KG1 (cell line): ENCODE measurements around the gene CCDC15.

Experiments
- DNase-seq: peaks from one replicate; lab custom pipeline; 2025; lab: John Stamatoyannopoulos, UW

Gene CCDC15, protein sequence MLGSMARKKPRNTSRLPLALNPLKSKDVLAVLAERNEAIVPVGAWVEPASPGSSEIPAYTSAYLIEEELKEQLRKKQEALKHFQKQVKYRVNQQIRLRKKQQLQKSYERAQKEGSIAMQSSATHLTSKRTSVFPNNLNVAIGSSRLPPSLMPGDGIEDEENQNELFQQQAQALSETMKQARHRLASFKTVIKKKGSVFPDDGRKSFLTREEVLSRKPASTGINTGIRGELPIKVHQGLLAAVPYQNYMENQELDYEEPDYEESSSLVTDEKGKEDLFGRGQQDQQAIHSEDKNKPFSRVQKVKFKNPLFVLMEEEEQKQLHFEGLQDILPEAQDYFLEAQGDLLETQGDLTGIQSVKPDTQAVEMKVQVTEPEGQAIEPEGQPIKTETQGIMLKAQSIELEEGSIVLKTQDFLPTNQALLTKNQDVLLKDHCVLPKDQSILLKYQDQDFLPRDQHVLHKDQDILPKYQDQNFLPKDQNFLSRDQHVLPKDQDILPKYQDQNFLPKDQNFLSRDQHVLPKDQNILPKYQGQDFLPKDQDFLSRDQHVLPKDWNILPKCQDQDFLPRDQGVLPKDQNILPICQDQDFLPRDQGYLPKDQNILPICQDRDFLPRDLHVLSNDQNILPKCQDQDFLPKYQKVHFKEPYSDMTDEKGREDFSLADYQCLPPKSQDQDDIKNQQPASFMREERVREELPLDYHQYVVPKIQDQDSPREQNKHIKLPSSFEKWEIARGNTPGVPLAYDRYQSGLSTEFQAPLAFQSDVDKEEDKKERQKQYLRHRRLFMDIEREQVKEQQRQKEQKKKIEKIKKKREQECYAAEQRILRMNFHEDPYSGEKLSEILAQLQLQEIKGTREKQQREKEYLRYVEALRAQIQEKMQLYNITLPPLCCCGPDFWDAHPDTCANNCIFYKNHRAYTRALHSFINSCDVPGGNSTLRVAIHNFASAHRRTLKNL

DNA sequence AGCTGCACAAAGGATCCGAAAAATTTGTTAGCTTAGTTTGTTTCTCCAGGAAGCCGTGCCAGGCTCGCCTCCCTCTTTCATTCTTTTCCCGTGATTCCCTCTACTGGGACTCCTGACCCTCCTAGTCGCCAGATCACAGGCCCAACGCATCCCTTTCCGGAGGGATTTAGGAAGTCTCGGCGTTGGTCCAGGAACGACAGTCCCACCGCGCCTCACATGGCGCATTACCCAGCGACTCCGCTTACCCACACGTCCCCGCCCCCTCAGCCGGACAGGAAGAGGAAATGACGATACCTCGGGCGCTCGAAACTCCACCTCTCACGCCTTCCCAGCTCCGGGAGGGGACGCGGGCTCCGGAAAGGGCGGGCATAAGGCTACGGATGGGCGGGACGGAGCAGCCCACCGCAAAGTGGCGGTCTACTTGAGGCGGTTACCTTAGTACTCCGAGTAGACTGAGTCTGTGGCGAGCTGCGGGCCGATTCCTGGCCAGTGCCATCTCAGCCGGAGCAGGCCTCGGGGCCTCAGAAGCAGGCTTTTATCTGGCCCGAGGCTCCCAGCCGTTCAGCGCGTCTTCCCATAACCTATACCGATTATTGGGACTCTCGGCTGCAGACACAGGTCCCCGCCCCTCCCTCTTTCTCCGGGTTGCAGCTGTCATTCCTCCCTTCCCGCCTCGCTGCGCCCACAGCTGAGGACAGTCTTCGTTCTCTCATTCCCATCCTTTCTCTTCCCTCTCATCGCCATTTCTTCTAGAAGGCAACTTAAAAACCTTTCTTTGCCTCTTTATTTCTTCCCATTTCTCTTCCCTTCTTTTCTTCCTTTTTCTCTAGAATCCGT lies at the start of gene CCDC15:
CCDC15 (plus strand) TSS at position 450 of the 837 bp plus-strand sequence. CDS start 531 bp downstream, outside the sequence.
- DNase-seq: peak; percentile 96

DNA sequence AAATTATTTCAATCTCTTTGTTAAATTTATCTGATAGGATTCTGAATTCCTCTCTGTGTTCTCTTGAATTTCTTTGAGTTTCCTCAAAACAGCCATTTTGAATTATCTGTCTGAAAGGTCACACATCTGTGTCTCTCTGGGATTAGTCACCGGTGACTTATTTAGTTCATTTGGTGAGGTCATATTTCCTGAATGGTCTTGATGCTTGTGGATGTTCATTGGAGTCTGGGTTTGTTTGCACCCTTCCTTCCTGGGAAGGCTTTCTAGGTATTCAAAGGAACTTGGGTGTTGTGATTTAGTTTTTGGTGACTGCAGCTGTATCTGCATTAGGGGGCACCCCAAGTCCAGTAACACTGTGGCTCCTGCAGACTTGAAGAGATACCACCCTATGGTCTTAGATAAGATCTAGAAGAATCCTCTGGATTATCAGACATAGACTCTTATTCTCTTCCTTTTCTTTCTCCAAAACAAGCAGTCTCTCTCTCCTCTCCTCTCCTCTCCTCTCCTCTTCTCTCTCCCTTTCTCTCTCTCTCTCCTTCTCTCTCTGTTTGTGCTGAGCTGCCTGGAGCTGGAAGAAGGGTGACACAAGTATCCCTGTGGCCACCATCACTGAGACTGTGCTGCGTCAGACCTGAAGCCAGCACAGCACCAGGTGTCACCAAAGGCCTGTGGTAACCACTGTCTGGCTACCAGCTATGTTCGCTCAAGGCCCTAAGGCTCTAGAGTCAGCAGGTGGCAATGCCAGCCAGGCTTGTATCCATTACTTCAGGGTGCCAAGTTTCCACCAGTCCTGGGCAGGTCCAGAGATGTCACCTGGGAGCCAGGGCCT lies 38.2 kb upstream of the CCDC15 start:
- DNase-seq: no peak

DNA sequence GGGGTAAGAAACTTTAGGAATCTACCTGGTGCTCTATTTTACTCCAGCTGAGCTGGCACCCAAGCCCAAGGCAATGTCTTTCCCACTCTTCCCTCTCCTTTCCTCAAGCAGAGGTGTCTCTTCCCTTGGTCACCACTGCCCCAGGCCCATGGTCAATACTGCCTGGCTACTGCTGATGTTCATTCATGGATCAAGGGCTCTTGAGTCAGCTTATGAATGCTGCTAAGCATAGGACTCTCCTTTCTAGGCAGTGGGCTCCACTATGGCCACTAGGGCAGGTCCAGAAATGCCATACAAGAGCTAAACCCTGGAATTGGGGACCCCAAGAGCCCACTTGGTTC lies 37.7 kb upstream of the CCDC15 start:
- DNase-seq: no peak

DNA sequence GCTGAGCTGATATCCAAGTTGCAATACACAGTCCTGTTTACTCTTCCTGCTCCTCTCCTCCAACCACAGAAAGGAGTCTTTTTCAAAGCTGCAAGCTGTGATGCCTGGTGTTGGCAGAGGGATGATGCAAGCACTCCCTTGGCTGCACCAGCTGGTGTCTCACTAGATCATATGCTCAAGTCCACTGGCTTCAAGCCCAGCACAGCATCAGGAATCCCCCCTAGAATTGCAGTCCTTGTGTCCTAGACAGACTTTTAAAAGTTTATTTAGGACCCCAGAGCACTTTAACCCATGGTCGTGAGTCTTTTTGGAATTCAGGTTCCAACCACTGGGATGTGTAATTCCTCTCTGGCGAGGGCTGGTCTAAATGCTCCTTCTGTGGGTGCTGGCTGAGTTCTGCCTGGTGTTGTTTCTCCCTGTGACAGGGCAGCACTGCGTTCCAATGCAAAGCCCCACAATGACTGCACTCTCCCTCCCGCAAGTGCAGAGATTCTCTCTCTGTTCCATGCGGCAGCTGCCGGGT lies 36.8 kb upstream of the CCDC15 start:
- no peak for DNase-seq

DNA sequence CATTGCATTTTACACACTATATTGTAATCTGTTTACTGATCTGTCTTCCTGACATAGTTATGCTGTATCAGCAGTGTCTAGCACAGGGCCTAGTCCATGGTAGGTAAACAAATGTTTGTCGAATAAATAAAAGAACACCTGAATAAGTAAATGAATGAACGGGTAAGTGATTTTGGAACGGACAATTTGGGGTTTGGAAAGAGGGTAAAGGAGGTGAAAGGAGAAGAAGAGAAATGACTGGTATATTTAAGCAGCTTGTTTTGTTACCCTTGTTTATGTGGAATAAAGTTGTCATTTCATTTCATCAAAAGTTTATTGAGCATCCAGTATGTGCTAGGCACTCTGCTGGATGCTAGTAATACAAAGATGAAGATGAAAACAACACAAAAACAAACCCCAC lies 35.1 kb upstream of the CCDC15 start, which contains the start of gene HEPN1:
HEPN1 (plus strand) TSS at position 301 of the 400 bp plus-strand sequence.
- DNase-seq: no peak

DNA sequence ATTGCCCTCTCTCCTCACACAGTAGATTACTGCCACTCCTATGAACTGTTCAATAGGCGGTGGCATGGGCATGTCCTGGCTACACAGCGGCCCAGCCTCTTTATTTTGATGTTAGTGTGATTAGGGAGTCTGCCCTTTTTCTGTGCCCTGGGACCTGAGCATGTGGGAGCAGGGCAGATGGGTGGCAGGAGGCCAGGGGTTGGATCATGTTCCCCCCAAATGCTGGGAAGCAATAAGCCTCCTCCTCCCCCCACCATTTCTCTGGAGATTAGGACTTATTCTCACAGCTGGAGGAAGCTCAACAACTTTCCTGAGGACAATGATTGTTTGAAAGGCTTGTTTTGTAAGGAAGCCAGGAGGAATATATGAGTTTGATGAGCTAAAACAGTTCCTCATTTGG lies 34.1 kb upstream of the CCDC15 start:
- DNase-seq: no peak

DNA sequence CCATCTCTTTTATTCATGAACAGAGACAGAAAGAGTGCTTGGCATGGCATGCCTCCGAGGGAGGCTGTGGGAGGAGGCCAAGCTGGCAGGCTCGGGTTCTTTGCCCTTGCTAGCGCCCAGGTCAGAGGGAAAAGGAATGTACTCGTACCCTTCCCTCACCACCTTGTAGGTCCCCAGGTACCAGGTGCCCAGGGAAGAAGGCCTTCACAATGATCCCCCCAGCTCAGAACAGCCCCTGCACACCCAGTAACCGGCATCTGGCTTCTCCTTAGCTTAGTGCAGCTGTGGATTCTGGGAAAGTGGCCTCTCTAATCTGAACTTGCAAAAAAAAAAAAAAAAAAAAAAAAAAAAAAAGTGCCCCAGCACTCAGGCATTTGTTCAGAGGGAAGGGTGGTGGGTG lies 33.6 kb upstream of the CCDC15 start:
- no peak for DNase-seq

DNA sequence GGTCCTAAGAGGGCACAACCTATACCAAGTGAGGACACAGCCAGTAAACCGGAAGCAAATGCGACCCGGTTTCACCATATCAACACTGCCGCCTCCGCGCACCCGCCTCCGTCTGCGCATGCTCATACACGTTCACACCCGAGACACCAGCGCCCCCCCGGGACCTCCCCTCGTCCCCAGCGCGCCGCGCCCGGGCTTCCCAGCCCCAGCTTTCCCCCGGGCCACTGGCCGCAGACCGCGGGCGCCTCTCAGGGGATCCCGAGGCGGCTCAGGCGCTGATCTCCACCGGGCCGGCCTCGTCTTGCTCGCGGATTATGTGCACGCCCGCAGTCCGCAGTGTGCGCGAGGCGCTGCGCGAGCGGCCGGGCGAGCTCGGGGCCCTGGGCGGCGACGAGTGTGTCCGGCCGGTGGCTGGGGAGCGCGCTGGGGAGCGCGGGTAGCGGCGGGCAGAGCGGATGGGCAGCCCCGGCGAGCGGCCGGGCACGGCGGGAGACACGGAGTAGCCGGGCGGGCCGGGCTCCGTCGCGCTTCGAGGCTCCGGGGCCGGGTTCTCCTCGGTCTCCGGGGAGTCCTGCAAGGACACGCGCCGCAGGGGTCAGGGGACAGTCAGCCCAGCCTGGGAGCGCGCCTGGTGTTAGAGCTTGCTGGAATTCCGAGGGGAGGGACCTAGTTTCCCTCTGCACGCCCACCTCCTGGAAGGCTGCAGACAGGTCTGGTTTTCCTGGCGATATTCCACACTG lies 33.0 kb upstream of the CCDC15 start:
- no peak for DNase-seq

DNA sequence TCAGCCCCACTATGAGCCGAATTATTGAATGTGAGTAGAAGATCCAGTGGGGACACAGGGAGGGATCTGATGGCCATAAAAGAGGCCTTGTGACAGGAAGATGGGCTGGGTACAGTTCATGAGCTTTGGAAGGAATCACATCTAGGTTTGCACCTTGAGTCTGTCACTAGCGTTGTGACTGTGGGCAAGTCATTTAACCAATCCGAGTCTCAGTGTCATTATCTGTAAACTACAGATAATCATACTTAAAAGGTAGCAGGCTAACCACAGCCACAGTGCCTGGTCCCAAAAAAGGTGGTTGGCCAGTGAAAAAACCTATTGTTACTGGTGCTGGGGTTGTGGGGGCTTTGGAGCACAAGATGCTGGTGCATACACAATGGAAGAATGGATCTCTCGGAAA lies 31.2 kb upstream of the CCDC15 start:
- DNase-seq: no peak

DNA sequence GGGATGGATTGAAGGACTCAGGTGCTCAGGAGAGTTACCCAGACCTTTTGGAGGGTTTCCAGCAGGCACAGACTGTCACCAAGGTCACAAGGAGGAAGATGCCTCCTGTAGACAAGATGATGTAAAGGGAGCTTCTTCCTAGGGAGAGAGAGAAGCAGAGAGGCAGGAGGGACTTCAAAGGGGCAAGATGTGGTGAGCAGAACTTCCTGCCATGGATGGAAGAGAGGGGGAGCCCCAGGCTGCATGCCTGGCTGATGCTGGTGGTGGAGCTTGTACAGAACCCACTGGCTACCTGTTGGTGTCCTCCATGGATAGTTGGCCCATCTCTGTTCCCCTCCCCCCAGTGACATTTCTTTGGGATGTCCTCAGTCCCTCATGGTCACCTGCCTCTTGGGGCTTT lies 30.7 kb upstream of the CCDC15 start:
- no peak for DNase-seq

DNA sequence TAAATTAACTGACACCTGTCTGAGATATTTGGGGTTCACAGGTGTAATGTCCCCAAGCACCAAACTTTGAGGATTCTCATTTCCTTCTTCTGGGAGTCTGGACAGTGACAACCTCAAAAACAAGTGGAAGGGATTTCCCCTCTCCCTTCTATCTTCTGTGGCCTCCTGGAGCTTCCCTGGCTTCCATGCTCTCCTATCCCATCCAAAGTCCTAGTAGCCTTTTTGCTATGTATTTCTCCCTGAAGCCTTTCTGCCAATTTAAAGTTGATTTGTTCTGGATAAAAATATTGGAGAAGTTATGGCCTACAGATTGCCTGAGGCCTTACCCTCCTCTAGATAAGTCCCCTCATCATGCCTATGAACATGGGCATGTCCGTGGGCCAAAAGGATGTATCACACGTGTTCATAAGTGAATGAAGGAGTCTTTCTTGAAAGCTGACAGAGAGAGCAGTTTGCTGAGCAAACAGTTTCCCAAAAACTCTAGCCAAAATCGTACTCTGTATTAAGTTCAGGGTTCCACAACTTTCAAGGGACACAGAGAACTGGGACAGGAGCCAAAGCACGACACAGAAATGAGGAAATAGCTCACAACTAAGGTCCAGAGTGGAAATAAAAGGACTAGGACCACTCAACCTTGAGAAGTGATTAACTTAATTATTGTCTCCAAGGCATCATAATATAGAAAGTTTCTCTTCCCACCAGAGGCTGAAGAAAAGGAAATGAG lies 24.9 kb upstream of the CCDC15 start:
- DNase-seq: no peak

DNA sequence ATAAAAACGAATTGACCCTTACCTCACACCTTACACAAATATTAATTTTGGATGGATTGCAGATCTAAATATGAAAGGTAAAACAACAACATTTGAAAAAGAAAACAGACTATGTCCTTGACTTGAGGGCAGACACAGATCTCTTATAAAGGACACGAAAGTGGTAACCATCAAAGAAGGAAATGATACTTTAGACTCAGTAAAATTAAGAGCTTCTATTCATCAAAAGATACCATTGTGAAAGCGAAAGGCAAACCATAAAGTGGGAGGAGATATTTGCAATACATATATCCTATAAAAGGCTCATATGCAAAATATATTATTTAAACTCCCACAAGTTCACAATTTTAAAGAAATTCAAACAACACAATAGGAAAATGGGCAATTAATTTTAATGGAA lies 23.2 kb upstream of the CCDC15 start:
- DNase-seq: no peak

DNA sequence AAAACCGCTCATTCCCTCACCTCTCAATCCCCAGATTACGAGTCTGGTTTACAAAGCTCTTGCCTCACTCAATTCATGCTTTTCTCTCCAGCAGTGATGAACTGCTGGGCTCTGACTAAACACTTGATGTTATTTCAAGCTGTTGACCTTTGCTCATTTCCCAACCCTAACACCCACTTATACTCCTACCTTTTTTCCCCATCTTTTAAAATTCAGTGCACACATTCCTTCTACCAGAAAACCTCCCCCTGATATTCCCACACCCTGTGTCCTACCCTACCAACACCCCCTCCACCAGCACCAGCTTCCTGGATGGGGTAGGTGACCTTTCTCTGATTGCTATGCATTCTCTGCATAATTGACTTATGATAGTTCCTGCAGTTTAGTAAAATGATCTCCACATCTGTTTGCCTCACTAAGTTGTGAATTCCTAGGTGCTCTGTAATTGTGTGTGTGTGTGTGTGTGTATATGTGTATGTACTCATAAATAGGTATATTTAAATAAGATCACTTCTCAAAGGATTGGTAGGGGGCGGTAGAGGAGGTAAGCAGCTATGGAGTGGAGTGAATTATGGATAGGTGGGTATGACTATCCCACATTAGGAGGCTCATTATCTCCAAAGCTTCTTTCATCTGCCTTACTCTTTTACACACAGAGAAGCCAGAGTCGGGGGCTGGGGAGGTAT lies 19.0 kb upstream of the CCDC15 start:
- DNase-seq: no peak

DNA sequence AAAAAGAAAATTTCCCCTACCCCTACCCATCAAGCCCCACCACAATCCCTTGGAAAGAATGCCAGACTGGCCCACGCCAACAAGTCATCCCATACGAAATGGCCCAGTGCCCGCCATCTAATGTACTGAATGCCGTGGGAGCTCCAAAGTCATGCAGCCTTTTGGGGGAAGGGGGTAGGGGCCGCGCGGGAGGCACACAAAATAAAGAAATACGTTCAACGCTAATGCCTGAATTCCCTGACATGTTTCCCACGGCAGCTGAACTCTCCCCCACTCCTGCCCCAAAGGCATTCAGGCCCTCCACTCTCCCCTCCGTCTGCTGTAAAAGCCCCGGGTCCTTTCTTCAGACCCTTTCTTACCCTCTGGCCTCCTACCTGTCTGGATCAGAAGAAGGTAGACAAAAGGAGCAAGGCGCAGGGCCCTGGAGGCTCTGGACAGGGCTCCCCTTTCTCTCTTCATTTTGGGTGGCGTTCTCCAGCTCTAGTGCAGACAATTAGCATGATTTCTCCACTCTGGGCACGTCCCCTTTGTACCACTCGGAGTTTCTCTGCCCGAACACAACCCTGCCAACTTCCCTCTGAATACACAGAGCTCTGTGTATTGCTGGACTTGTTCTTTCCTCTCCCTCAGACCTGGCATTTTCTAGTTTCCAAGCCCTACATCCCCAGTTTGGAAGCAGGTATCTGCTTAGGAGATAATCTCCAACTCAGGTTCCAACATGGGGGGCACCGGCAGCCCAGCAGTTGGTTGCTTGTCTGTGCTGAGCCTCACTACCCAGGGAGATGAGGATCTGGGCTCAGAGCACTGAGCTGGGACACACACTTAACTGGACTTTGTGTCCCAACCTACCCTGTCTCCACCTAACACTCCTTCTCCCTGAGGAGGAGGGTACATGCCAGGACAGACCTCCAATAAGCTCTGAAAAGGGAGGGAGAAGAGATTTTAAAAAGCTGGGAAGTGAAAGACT lies 18.2 kb upstream of the CCDC15 start, which contains the start of gene HEPACAM:
HEPACAM (minus strand) TSS at position 500 of the 967 bp plus-strand sequence; CDS start at position 459, 41 bp downstream.
- no peak for DNase-seq

DNA sequence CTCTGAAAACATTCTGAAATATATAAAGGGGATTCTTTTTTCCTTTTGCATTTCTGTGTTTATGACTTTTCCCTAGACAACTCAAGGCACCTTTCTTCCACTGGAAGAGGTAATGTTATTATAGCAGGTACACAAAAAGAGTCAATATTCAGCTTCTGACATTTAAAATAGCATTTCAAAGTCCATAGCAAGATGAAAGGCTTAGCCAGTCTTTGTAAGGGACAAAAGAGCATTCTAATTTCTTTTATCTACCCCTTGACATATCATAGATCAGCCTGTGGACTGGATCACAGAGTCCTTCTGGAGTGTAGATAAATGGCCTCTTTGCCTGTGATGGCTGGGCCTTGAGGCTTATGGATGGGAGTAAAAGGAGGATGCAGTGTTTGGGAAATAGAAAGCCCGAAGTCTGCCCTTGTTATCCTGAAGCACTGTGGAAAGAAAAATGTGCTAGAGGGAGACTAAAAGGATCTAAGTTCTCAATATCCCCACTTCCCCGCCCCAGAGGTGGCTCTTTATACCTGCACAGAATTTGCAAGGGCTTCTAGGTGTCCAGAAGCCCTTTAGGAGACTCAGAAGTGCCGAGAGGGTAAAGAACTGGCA lies 16.6 kb upstream of the CCDC15 start:
- DNase-seq: no peak

DNA sequence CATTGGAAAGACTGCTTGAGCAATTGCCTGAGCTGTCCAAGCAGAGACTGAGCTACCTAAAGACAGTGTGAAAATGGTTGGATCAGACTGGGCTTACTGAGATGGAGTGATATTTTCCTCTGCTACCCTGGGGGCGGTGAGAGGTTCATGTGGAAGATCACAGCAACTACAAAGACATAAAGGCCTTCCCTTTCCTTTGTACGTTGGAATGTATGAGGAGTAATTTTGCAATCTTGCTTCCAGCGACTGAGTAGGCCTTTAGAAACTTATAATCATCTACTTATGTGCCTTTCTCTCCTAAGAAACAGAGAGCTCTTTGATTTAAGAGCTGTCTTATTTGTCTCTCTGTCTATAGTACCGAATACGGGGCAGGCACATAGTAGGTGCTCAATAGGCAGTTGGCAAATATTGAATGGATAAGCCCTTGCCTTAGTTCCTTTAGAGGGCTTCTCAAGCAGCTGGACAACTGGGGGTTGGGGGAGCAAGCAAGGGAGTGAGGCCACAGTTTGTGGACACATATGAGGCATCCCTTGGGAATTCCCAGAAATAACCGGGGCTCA lies 15.7 kb upstream of the CCDC15 start:
- DNase-seq: no peak

DNA sequence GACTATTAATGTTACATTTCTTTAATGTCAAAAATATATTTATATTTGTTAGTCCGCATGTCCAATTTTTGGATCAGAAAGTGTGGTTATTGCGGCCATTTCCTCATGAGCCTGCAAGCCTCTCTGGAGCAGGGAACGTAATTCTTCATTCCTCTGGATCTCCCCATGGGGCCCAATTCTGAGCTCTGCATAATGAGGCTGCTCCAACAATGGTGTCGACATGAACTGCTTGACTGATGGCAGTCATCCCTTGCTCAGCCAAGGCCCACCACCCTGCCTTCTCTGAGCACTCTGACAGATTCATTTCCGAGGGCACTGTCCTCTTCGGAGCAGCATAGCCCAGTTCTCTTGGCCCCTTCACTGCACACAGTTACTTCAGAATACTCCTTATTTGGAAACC lies 15.0 kb upstream of the CCDC15 start:
- DNase-seq: no peak
